GM19455 (cell line): ENCODE results near the gene COG4.
A peak's percentile ranks its signal among the peaks of the same experiment; 100 is the strongest.

ENCODE experiments used
- ATAC-seq: cut with Tn5 transposase; IDR thresholded peaks from one replicate; pipeline ENCODE4 v1.9.1; 2021; ENCODE audit not compliant: unreplicated experiment

The COG4 gene

DNA sequence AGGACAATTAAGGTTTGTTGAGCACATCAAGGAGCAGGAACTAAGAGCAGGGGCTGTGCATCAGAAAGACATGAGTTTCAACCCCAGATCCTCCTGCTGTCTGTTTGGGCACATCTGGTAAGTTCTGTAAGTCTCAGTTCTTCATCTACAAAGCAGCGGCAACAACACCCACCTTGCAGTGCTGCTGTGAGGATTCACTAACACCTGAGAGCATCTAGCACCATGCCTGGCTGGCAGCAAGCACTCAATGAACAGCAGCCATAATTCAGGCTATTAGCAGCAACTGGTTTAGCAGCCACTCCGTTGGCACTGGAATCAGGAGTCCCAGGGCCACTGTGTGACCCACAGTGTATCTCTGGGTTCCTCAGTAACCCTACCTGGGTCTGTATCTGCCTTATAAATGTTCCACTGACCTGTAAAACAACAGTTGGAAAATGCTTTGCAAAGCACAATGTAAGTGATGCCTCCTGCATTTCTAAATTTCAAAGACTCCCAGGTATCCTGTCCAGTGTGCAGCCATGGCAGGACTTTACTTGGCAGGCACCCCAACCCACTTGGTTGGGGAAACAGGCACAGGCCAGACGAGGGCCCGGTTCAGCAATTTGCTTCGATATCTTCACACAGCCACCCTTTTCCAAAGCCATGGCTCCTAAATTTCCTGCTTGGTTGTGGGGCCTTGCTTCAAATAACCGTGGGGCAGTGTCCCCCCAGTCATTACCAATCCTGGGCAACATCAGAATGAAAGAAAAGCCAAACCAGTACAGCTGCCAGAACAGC, 88.7 kb downstream of the COG4 start:
- no peak for ATAC-seq

DNA sequence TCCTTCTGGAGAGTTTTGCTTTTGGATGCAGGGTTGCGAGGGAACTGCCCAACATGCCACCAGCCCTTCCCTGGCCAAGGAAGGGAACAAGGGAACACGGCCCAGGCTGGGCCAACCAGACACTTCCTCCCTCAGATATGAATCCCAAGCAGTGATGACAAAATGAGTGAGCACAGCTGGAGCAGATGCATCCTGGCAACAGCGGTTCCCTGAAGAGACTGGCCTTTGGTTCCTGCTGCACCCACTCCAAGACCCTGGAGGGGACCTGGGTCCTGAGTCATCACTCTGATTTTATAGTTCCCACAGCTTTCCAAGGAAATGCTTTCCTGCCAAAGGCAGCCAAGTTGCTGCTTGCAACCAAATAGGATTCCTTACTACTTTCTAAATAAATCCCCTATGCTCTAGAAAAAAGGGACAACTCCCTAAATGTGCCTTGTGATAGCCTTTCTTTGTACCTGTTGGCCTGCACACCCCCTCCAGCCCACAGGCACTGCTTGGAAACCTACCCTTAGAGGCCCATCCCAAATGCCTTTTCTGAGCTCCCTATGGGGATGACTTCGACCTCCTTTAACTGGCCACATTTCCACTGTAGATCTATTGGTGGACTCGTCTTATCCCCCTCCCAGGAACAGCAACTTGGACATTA, 89.8 kb downstream of the COG4 start:
- ATAC-seq: no peak

DNA sequence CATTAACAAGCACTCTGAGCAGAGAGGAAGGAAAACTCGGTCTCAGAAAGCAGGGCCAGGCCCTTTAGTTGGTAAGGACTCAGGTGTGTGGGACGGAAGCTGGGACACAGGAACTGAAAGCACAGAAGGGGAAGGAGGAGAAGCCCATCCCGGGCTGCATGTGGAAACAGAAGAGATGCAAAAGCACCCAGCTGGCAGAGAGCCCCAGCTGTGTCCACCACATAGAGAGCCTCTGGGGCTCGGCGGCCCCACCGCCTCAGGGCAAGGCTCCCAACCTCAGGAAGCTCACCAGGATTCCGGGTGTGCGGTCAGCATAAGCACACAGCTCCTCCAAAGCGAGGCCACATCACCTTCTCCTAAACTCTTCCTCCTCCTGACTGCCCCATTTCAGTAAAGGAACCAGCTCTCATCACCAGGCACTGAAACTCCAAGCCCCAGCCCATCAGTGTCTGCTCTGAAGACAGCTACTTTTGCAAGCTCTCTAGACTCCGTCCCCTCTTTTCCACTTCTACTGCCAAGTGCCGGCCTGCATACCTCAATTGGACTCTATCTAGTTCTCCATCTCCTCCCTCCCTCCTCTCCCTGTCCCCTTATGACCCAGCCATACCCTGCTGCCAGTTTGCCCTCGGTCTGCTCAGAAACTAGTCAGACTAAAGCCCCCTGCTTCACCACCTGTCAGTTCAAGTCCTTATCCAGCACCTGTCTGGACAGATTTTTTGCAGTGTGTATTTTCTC, 90.5 kb downstream of the COG4 start:
- ATAC-seq: no peak

DNA sequence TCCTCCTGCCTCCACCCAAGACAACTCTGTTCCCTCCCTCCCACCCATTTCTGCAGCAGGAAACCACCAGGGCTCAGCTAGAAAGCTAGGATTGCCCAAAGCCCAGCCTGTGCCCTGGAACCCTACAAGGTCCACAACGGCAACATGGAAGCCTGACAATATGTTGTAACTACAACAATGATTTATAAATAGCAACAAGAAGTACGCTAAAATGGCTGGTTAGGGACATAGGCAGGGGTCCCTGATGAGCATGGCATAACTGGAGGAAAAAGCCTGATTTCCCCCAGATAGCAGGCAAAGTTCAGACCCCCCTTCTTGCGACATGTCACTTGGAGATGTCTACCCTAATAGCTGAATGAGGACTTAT, 91.0 kb downstream of the COG4 start:
- ATAC-seq: no peak

DNA sequence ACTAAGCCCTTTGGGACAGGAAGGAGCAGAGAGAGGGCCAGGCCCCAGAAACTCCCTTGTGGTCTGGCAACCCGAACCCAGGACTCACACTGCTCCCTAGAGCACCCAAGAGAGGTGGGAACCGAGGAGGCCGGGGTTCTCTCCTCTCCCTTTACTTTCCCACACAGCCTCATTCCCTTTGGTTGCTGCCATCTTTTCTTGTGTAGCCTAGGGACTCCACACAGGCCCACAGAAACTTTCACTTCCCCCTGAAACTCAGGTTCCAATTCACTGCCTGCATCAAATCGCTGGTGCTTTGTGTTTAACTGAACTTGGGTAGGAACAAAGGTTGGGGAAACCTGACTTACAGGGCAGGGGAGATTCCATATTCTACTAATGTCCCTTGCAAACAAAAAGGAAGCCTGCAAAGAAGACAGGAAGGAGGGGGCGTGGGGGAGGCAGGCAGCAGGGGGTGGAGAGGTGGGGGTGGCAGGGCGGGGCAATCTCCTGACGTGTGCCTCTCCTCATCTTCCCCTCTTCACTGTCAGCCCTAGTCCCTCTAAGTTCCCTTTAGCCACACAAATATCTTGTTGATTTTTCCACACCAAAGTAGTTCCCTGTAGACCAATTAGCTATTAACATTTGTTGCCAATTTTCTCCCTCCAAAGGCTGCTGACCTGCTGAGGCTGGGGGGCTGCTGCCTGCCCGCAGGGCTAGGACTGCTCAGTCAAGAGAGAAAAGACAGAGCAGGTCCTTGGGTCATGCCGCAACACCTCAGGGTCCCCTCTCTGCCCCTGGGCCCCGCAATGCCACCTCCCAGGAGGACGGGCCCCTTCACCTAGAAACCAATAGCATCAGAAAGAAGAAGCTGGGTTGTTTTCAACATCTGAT, 92.5 kb downstream of the COG4 start:
- ATAC-seq: peak; percentile 43
